OCI-LY1 (cell line): ENCODE data around the gene BLID.

Source experiments
- EZH2 ChIP-seq: fragments of 200-600 bp; sonication (generic), shearing (Covaris generic); IDR thresholded peaks from 2 replicates; pipeline ENCODE4 v1.8.0; 2017; ENCODE audit warnings: borderline replicate concordance, mixed run types, mild to moderate bottlenecking, antibody characterized with exemption, low read length, moderate library complexity, mixed read lengths
- TF ChIP-seq, protein P1 (sequence below): fragments of 200-600 bp; sonication (generic), shearing (Covaris generic); IDR thresholded peaks from 2 replicates; pipeline ENCODE4 v1.5.1; 2017; ENCODE audit warnings: mild to moderate bottlenecking, antibody characterized with exemption, low read length, moderate library complexity, mixed read lengths

- TF ChIP-seq, protein P1, sequence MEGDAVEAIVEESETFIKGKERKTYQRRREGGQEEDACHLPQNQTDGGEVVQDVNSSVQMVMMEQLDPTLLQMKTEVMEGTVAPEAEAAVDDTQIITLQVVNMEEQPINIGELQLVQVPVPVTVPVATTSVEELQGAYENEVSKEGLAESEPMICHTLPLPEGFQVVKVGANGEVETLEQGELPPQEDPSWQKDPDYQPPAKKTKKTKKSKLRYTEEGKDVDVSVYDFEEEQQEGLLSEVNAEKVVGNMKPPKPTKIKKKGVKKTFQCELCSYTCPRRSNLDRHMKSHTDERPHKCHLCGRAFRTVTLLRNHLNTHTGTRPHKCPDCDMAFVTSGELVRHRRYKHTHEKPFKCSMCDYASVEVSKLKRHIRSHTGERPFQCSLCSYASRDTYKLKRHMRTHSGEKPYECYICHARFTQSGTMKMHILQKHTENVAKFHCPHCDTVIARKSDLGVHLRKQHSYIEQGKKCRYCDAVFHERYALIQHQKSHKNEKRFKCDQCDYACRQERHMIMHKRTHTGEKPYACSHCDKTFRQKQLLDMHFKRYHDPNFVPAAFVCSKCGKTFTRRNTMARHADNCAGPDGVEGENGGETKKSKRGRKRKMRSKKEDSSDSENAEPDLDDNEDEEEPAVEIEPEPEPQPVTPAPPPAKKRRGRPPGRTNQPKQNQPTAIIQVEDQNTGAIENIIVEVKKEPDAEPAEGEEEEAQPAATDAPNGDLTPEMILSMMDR = no peak
- no peak for TF ChIP-seq EZH2
Observed at GRCh38 chr11:122128146-122128545, 12.1 kb upstream of the BLID start.
